SIG-M5 treated with dmso at 0.1 percent for 504 hours (cell line): ENCODE measurements around the gene ARHGEF37.
"Not testable (repeated sequence)": the region's sequence is repeated elsewhere in the genome, so short reads cannot be mapped to it uniquely, and the experiment has no call there.

Experiments used
- DNase-seq: peaks from one replicate; lab custom pipeline; 2025; ENCODE audit not compliant: unreplicated experiment; lab: John Stamatoyannopoulos, UW

Gene ARHGEF37, protein sequence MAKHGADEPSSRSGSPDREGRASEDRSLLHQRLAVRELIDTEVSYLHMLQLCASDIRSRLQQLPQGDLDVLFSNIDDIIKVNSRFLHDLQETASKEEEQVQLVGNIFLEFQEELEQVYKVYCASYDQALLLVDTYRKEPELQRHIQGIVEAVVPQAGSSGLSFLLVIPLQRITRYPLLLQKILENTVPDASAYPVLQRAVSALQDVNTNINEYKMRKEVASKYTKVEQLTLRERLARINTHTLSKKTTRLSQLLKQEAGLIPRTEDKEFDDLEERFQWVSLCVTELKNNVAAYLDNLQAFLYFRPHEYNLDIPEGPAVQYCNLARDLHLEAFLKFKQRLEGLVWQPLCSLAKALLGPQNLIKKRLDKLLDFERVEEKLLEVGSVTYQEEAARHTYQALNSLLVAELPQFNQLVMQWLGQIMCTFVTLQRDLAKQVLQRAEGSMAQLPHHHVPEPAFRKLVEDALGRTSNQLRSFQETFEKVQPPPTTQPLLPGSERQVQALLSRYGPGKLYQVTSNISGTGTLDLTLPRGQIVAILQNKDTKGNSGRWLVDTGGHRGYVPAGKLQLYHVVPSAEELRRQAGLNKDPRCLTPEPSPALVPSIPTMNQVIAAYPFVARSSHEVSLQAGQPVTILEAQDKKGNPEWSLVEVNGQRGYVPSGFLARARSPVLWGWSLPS

DNA sequence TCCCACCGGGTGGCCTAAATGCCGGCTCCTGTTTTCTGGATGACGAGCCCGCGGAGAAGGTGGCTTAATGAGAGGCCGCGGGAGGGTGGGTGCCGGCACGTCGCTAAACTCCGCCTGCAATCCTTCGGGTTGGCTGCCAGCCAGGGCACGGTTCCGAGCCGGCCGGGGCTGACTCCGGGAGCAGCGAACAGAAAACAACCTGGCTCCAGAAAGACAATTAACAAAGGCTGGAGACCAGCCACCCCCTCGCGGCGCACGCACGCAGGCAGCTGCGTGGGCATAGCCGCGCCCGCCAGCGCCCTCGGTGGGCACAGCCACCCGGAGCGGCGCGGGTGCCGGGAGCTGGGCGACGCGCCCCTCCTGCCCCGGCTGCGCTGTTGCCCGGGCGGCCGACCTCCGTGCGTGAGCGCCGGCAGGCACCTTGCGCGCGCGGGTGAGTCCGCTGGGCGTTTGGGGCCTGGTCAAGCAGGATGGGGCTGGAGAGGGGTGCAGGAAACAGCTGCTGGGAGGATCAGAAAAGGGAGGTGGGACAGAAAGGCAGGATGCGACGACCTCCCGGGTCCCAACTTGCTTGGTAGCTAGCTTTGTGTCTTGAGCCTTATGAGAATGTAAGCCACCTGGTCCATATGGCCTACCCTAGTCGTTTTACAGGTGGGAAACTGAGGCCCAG is at the start of gene ARHGEF37:
TSS of gene ARHGEF37 (plus strand) at position 307 of the 670 bp plus-strand sequence. CDS start 16,272 bp downstream, outside the sequence.
- no peak for DNase-seq

DNA sequence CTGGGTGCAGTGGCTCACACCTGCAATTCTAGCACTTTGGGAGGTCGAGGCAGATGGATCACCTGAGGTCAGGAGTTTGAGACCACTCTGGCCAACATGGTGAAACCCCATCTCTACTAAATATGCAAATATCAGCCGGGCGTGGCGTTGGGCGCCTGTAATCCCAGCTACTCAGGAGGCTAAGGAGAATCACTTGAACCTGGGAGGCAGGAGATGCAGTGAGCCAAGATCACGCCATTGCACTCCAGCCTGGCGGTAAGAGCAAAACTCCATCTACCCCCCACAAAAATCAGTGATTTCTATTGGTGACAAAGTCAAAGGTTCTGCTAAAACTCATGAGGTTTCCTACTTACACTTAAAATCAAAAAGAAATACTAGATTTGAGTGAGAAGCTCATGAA is 48.9 kb upstream of the ARHGEF37 start:
- no peak for DNase-seq

GRCh38 chr5:149535787-149536186 is 45.5 kb upstream of the ARHGEF37 start:
- not testable (repeated sequence) for DNase-seq

DNA sequence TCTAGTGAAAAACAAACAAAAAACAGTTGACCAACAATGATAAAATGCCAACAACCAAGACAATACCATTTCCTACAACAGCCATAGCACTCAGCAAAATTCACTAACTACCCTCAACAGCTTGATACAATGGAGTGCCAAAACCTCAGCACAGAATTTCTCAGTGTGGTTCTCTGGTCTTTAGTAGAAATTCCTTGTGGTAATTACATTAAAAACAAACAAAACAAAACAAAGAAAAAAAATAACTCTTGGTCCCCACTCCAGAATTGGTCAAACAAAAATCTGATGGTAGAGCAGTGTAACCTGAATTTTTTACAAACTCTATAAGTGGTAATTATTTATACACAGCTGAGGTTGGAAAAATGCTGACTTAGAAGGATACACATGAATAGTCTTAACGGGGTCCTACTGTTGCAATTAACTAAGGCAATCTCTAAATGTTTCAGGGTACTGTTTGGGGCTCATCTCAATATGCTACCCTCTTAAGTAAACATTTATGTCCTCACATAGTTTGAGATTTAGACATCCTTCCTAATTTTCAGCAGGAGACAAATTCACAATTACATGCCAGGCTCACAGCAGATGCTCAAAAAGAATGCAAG is 43.8 kb upstream of the ARHGEF37 start:
- no peak for DNase-seq

- peak; percentile 22 for DNase-seq
Measured at GRCh38 chr5:149540089-149540488, 41.2 kb upstream of the ARHGEF37 start.

DNA sequence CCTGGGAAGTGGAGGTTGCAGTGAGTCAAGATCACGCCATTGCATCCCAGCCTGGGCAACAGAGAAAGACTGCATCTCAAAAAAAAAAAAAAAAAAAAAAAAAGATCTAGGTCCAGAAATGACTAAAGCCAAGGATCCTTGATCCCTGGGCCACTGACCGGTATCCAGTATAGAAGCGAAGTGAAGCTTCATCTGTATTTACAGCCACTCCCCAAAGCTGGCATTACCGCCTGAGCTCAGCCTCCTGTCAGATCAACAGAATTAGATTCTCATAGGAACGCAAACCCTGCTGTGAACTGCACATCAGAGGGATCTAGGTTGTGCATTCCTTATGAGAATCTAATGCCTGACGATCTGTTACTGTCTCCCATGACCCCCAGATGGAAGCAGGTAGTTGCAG is 39.4 kb upstream of the ARHGEF37 start:
- no peak for DNase-seq

DNA sequence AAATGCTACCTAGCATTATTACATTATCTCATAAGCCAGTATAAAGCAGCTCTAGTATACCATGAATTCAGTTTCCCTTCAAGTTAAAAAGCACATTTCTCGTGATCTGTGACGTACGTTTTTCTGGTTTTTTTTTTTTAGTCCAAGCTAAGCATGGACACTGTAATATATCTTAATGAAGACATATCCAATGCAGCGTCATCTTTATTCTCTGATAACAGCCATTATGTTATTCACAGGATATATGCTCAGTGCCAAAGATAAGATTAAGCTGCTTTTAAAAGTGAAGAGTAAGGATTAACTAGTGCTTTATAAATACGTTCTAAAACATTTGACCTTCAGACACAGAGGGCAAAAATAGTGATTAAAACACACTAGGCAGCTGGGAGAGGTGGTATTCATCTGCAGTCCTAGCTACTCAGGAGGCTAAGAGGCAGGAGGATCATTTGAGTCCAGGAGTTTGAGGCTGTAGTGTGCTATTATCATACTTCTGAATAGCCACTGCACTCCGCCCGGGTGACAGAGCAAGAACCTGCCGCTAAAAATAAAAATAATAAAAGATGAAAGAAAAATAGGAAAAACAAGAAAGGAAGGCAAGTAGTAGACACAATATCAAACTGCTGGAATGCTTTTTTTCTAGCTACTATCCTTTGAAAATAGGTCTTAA is 37.8 kb upstream of the ARHGEF37 start:
- DNase-seq = no peak

GRCh38 chr5:149544028-149544420 is 37.3 kb upstream of the ARHGEF37 start:
- peak; percentile 18 for DNase-seq

DNA sequence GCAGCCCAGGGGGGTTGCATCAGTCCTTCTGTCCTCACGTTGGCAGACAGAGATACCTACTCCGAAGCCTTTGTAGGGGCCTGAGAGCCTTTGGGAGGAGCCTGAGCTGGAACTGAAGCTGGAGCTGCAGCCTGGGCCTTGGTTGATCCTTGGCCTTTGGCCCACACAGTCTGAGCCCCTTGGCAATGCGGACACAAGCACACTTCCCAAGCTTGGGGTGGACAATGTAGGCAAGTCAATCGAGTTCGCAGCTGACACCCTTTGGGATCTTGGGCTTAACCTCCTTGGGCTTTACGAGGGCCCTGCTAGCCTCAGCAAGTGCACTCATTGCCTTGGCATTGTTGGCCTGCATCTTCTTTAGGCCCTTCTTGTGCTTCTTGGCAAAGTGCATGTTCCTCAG is 36.0 kb upstream of the ARHGEF37 start:
- no peak for DNase-seq

DNA sequence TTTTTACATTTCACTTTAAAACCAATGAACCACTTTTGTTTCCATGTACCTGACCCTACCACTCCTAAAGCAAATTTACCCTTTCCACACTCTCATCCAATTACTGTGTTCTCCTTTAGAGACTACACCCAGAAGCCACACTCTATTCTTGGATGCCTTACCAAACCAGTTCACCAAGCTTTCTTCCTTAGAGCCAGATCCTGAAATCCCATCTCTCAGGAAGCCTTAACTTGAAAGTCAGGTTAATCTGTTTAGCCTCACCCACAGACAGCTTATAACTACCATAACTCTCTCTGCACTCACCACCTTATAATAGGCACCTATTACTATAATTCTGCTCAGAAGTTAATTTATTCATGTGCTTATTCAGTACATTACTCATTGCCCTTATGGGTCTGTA is 34.3 kb upstream of the ARHGEF37 start:
- peak; percentile 75 for DNase-seq

- DNase-seq = peak; percentile 72
Measured at GRCh38 chr5:149549461-149550267, 31.6 kb upstream of the ARHGEF37 start.

DNA sequence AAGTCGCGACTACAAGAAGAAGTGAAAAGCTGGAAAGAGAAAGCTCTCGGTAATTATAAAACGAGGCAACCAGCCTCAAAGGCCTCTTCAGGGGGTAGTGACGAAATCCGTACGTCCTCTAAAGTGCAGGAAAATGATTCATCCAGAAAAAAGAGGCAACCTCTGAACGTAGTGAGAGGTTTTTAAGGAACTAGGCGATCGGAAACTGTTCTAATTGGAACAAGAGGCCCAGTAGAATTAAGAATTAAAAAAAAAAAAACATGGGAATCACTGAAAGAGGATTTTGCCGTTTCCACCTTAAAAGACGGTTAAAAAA is 31.1 kb upstream of the ARHGEF37 start:
- peak; percentile 92 for DNase-seq

DNA sequence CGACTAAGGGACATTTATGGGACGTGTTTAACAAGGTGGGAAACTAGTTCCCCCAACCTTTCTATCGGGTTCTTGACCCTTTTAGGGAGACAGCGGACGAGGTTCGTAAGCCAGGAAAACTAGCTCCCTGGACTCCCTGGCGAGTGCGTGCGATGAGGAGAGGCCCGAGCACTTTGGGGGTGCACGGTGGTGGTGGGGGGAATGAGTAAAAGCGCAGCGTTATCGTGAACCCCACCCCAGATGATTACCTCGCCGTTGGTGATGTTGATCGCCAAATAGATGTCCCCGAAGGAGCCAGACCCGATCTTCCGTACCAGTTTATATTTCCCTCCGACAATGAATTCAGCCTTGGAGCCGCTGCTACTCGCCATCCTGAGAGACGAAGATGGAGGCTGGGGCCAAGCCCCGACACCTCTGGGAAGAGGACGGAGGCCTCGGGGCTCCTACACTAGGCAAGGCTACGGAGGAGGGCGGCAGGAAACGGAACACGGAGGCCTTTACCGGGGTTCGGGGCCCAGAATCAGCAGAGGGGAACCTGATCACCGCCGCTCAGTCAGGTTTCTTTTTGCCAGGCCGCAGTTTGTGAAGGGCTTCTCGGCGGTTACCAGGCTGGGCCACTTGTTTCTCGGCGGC is 30.6 kb upstream of the ARHGEF37 start:
- no peak for DNase-seq

DNA sequence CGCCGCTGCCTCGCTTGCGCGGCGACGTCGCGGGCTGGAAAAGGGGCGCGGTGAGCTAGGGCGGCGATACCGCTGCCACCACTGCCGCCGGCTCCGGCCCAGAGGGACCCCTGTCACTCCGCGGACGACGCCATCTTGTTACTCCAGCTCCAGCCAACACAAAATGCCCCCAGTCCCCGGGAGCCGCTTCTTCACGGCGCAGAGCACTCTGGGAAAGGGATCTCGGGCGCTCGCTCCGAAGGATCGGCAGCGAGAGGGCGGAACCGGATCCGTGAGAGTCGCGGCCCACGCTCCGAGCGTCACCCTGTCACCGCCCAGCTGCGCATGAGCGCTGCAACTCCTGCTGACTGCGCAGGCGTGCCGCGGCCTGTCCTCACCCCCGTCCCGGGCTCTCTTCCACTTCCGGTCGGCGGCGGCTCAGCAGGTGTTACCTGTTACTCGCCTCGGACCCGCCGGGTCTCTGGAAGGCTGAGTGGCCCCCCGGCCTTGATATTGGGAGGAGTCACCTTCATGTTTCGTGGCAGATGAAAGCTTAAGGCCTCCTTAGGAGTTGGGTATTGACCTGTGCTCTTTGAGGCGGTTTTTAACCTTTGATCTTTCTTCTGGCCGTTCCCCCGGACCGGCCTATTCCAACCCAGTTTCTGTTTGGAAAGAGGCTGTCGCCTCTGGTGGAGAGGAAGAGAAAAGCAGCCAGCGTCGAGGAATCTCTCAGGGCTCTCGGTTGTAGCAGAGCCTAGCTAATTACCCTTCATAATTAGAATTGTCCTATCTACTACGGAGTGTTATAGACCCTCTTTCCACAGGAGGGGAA is 29.9 kb upstream of the ARHGEF37 start, which contains the start of gene CSNK1A1:
TSS of gene CSNK1A1 (minus strand) at position 213 of the 811 bp plus-strand sequence. CDS start 475 bp downstream, outside the sequence.
- DNase-seq = peak; percentile 99

- no peak for DNase-seq
Measured at GRCh38 chr5:149552038-149552494, 29.2 kb upstream of the ARHGEF37 start.

DNA sequence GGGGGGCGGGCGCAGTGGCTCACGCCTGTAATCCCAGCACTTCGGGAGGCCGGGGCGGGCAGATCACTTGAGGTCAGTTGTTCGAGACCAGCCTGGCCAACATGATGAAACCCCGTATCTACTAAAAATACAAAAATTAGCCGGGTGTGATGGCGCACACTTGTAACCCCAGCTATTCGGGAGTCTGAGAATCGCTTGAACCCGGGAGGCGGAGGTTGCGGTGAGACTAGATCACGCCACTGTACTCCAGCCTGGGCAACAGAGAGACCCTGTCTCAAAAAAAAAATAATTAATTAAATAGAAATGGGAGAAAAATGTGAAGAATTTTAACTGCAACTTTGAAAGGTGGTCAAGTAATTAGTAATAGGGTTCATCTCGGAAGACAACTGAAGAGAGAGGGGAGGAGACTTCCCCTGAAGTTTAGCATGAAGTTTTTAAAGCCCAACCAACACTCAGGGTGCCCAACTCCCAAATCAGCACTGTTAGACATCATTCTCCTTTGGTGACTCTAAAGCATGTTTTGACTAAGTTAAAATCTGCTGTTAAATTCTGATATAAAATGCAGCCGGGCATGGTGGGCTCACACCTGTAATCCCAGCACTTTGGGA is 28.6 kb upstream of the ARHGEF37 start:
- DNase-seq = no peak

DNA sequence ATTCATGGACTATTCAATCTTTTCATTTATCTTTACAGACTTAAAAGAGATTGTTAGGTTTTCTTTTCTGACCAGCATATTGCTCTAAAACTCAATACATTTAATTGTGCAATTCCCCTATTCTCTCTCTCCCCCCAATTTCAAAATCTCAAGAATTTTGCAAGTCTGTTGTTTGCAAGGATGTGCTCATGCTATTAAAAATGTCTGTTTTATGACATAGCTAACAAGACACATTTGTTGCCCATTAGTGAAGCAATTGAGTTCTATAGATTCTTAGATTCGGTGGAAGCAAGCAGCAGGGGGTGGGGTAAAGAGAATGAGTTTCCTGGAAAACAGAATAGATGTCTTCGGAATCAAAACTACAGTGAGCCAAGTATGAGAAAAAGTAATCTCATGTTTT is 21.6 kb upstream of the ARHGEF37 start:
- peak; percentile 79 for DNase-seq

- DNase-seq = peak; percentile 82
Measured at GRCh38 chr5:149561848-149562247, 19.4 kb upstream of the ARHGEF37 start.
